GM23248 (cell line): ENCODE results near the gene CCL13.

ENCODE experiments used
- EZH2 ChIP-seq: fragments of 200-600 bp; sonication (generic); IDR thresholded peaks from 2 replicates; pipeline ENCODE4 v1.6.1; 2018; ENCODE audit warnings: antibody characterized with exemption, mild to moderate bottlenecking; ENCODE audit not compliant: insufficient read depth, poor library complexity, severe bottlenecking
- EZH2phosphoT487 ChIP-seq: fragments of 200-600 bp; sonication (generic); IDR thresholded peaks from 2 replicates; pipeline ENCODE4 v1.6.1; 2018; ENCODE audit warnings: antibody characterized with exemption, moderate library complexity, mild to moderate bottlenecking, low read depth; ENCODE audit not compliant: insufficient read depth

DNA sequence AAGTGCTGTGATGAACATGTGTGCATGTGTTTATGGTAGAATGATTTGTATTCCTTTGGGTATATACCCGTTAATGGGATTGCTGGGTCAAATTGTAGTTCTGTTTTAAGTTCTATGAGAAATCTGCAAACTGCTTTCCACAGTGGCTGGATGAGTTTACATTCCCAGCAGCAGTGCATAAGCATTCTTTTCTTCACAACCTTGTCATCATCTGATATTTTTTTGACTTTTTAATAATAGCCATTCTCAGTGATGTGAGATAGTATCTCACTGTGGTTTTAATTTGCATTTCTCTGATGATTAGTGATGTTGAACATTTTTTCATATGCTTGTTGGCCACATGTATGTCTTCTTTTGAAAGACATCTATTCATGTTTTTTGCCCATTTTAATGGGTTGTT, 18.6 kb upstream of the CCL13 start:
- TF ChIP-seq EZH2 (no peak), EZH2phosphoT487 (no peak)
